Measurements from ENCODE around the gene YTHDC2. TPM values are rescaled to one million over a fixed set of nuclear protein-coding genes. Genes with fewer than 3 reads are reported as not detected.

The YTHDC2 gene
- total RNA-seq, 1 donor from 2014 or later: 20.1 TPM

DNA sequence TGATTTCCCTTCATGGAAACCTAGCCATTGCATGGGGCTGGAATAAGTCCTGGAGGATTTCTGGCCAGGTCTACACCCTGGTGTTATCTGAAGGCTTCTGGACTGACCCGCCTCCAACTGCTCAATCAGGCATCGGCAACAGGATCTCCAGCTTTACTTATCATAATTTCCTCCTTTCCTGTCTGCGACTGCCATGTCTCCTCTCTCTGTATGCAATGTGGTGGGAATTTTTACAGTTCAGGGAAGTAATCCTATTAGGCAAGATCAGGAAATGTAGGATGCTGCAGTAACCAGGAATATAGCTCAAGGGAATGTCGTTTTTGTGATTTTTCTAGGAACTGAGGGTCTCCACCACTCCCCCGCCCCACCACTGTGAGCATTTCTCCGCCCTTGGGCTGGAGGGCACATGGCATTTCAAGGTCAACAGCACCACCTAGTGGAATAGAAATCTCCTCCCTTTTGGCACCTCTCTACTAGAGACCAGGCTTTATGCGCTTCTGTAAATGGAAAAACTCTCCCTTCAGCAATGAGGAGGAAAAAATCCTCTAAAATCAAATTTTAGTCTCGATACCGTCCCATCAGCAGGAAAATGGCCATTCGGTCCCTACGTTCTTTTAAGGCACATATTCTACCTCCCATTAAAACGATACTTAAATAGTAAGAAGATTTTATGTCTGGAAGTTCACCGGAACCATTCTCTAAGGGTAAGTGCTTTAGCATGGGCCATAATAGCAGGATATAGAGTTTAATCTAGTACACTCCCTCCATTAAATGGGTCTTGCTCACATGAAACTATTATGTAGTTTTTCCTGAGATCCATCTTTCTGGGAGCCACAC is 93.0 kb downstream of the YTHDC2 start:
- Mint-ChIP-seq H3K9me3 (ENCODE audit: low read depth) (no peaks in the 10 kb centered on the region), H3K27me3 (ENCODE audit: low read depth) (no peaks in the 10 kb centered on the region), H3K27ac (ENCODE audit: unreplicated experiment) (no peak overlapping the region), H3K4me3 (ENCODE audit: unreplicated experiment) (peak overlapping the region; percentile 40), H3K36me3 (ENCODE audit: low read depth) (no peaks in the 10 kb centered on the region), H3K4me1 (ENCODE audit: low read depth) (peaks cover 6% of the 10 kb centered on the region)
- DNase-seq (ENCODE audit: low spot score): no peak
- TF ChIP-seq, protein P1, sequence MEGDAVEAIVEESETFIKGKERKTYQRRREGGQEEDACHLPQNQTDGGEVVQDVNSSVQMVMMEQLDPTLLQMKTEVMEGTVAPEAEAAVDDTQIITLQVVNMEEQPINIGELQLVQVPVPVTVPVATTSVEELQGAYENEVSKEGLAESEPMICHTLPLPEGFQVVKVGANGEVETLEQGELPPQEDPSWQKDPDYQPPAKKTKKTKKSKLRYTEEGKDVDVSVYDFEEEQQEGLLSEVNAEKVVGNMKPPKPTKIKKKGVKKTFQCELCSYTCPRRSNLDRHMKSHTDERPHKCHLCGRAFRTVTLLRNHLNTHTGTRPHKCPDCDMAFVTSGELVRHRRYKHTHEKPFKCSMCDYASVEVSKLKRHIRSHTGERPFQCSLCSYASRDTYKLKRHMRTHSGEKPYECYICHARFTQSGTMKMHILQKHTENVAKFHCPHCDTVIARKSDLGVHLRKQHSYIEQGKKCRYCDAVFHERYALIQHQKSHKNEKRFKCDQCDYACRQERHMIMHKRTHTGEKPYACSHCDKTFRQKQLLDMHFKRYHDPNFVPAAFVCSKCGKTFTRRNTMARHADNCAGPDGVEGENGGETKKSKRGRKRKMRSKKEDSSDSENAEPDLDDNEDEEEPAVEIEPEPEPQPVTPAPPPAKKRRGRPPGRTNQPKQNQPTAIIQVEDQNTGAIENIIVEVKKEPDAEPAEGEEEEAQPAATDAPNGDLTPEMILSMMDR (IDR thresholded peaks at IDR 0.05): peak; percentile 91

DNA sequence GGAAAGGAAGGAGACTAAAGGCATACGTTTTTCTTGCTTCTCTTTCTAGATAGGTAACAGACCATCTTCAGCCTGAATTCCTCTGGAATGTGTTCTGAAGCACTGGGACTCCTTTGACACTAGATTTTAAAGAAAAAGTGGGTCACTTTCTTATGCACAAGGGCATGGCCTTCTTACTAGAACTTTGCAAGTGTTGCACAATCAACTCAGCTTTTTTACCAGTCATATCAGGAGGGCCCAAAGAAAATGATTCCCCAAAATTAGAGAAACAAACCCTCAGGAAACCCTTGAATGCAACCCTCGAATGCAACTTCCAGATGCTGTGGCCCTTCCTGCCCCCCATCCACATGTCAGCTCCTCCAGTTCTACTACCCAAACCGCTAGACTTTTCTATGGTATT is 93.9 kb downstream of the YTHDC2 start:
- Mint-ChIP-seq H3K36me3 (ENCODE audit: low read depth) (no peaks in the 10 kb centered on the region), H3K4me3 (ENCODE audit: unreplicated experiment) (no peak overlapping the region), H3K4me1 (ENCODE audit: low read depth) (peaks cover 6% of the 10 kb centered on the region), H3K9me3 (ENCODE audit: low read depth) (no peaks in the 10 kb centered on the region), H3K27ac (ENCODE audit: unreplicated experiment) (no peak overlapping the region), H3K27me3 (ENCODE audit: low read depth) (no peaks in the 10 kb centered on the region)
- DNase-seq (ENCODE audit: low spot score): no peak
- TF ChIP-seq, protein P1 (IDR thresholded peaks at IDR 0.05): no peak

- H3K27me3 Mint-ChIP-seq (ENCODE audit: low read depth): peaks cover 6% of the 10 kb centered on the region
- no peaks in the 10 kb centered on the region for H3K9me3 Mint-ChIP-seq (ENCODE audit: low read depth)
- H3K4me3 Mint-ChIP-seq (ENCODE audit: unreplicated experiment): no peak overlapping the region
- TF ChIP-seq, protein P1 (IDR thresholded peaks at IDR 0.05): no peak
- H3K36me3 Mint-ChIP-seq (ENCODE audit: low read depth): no peaks in the 10 kb centered on the region
- H3K27ac Mint-ChIP-seq (ENCODE audit: unreplicated experiment): no peak overlapping the region
- H3K4me1 Mint-ChIP-seq (ENCODE audit: low read depth): peaks cover 6% of the 10 kb centered on the region
- DNase-seq (ENCODE audit: low spot score): no peak
These were observed 94.7 kb downstream of the YTHDC2 start for GRCh38 chr5:113608113-113608596.

DNA sequence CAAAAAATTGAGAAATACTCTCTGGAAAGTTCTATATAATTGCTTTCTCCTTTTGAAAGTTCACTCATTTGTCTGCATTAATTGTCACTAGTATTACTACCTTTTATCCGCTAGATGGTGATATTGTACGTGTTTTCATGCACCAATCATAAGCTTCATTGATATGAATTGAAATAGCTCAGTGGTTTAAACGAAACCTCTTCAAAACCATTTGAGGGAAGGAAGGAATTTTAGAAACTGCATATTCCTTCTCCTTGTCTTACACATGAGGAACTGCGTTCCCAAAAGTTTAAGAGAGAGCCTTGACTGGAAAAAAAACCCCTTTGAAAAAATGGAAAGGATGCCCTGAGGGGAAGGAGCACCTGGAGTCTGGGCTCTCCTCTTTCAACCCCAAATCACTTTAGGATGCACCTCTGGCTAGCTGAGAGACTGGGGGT is 98.6 kb downstream of the YTHDC2 start:
- no peak for DNase-seq (ENCODE audit: low spot score)
- H3K4me3 Mint-ChIP-seq (ENCODE audit: unreplicated experiment): no peak overlapping the region
- H3K36me3 Mint-ChIP-seq (ENCODE audit: low read depth): no peaks in the 10 kb centered on the region

GRCh38 chr5:113614191-113614590 is 100.7 kb downstream of the YTHDC2 start:
- peaks cover 3% of the 10 kb centered on the region for H3K4me1 Mint-ChIP-seq (ENCODE audit: low read depth)

More for the DNA sequence above, 98.6 kb downstream of the YTHDC2 start:
- Mint-ChIP-seq H3K27me3 (ENCODE audit: low read depth) (peaks cover 25% of the 10 kb centered on the region), H3K4me1 (ENCODE audit: low read depth) (peaks cover 3% of the 10 kb centered on the region), H3K27ac (ENCODE audit: unreplicated experiment) (no peak overlapping the region), H3K9me3 (ENCODE audit: low read depth) (no peaks in the 10 kb centered on the region)
- TF ChIP-seq, protein P1 (IDR thresholded peaks at IDR 0.05): peak; percentile 88

More at GRCh38 chr5:113614191-113614590, 100.7 kb downstream of the YTHDC2 start:
- H3K27ac Mint-ChIP-seq (ENCODE audit: unreplicated experiment): no peak overlapping the region
- no peaks in the 10 kb centered on the region for H3K36me3 Mint-ChIP-seq (ENCODE audit: low read depth)
- TF ChIP-seq, protein P1 (IDR thresholded peaks at IDR 0.05): no peak
- peaks cover 25% of the 10 kb centered on the region for H3K27me3 Mint-ChIP-seq (ENCODE audit: low read depth)
- peaks cover 2% of the 10 kb centered on the region for H3K9me3 Mint-ChIP-seq (ENCODE audit: low read depth)
- no peak for DNase-seq (ENCODE audit: low spot score)
- H3K4me3 Mint-ChIP-seq (ENCODE audit: unreplicated experiment): no peak overlapping the region
